Globus pallidus (tissue), 1 donor: ENCODE data around the gene ZNF583.
A peak's percentile ranks its signal among the peaks of the same experiment; 100 is the strongest.

Source experiments
- DNase-seq: peaks from one replicate; pipeline ENCODE4 v3.0.0-alpha.2; 2015; ENCODE audit warnings: low spot score

ZNF583 gene

DNA sequence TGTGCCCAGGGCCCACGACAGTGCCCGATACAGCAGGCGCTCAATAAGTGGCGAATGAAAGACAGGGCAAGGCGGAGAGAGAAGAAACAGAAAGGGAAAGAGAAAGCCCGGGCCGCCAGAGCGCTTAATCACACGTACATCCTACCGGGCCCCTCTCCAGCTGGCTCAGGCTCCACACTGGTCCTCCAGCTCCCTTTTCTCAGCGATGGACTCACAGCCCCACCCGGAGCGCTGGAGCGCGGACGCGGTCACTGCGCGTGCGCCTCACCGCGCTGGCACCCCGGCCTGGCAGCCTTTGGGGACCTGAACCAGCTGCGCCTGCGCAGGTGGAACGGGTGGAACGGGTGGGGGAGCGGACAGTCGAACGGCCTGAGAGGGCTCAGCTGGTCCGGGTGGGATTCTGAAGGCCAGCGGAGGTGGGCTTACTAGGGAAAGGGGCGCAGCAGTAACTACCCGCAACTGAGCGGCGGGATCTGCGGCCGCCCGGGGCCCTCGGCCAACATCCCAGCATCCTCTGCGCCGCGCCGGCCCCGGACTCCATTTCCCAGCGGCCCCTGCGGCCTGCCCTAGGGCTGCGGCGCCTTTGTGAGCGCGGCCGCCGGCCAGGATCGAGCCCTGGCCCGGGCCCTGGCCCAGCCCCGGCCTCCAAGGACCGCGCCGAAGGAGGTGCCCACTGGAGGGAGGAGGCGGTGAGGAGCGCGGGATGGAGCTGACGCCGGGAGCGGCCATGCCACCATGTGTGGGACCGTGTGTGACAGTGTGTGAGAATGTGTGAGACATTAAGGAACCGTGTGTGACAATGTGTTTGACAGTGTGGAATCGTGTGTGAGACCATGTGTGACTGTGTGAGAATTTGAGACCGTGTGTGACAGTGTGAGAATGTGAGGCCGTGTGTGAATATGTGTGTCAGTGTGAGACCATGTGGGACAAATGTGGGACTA, at the start of gene ZNF583:
ZNF583 (plus strand) TSS at position 569 of the 941 bp plus-strand sequence. CDS start 2,783 bp downstream, outside the sequence.
- peak; percentile 94 for DNase-seq

DNA sequence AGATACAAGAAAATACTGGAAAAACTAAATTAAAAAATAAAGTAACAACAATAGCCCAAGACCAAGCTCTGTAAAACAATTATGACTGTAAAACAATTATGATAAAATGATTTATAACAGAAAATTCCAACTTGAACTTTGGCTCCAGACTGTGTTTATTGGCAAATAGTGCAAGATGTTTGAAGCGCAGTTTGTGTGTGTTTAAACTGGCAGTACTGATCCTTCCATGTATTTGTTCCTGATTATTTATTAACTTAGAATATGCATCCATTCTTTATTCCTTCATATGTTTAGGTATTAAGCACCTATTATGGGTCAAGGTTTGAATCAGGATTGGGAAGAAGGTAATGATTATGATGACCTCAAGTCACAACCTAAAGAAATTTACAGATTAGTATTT, 48.6 kb upstream of the ZNF583 start:
- DNase-seq = no peak

GRCh38 chr19:56356944-56357343, 47.2 kb upstream of the ZNF583 start:
- no peak for DNase-seq

GRCh38 chr19:56360841-56361240, 43.3 kb upstream of the ZNF583 start:
- no peak for DNase-seq

DNA sequence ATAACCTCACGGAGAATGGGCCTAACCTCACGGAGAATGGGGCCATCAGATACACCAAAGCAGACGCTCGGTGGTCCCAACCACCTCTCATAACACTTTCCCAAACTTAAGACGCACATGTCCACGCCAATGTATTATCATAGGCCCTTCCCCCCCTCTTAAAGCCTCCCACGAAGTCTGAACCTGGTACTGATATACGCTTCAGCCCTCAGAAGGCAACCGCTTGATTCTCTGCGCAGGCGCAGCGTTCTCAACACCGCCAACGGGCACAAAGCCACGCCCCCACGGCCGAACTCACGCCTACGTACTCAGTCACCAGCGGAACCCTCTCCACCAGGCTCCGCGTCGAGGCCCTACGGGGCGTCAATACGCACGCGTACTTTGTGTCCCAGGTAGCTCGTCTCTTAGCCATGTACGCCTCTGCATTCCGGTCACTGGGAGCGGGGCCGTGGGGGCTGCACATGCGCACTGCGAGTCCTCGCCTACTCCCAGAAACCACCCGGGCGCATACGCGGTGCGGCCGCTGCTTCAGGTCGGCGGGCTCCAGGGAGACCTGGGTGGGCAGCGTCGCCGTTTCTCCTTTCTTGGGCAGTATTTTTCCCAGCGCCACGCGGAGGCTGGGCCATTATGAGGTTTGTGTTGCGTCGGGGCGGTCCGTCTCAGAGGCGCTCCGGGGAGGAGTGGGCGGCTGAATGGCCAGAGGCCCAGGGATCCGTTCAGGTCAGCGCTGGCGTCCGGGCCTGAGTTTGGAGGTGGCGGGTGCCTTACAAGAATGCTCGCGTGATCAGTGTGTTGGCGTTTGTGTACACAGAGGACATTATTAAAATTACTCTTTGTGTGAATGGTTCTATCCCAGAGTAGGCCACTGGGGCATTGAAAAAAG, 36.1 kb upstream of the ZNF583 start:
- DNase-seq = peak; percentile 73

DNA sequence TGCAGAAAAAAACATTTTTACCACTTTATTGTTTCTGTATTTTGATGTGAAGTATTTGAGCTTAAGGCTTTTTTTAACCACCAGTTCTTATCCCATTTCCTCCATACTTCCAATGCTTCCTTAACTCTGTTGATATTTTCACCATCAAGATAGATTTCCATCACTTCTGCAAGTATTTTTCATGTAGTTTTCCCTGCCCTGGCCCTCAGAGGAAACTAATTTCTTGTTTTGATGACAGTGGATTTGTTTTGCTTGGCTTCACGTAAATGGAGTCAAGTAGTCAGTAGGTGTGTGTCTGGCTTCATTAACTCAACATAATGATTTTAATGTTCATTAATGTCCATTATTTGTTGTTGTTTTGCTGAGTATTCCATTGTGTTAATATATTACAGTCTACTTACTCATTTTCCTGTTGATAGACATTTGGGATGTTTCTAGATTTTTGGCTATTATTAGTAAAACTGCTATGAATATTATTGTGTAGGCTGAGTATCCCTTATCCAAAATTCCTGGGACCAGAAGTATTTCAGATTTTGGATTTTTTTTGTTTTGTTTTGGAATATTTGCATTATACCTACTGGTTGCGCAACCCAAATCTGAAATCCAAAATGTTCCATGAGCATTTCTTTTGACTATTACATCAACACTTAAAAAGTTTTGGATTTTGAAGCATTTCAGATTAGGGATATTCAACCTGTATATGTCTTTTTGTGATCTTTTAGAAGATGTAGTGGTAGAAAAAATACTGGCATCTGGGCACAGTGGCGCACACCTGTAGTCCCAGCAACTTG, 34.1 kb upstream of the ZNF583 start:
- DNase-seq = no peak

GRCh38 chr19:56372281-56372680, 31.9 kb upstream of the ZNF583 start:
- DNase-seq = no peak

- no peak for DNase-seq
Observed at GRCh38 chr19:56377105-56377924, 26.8 kb upstream of the ZNF583 start.

- no peak for DNase-seq
Observed at GRCh38 chr19:56383826-56384605, 20.1 kb upstream of the ZNF583 start.

DNA sequence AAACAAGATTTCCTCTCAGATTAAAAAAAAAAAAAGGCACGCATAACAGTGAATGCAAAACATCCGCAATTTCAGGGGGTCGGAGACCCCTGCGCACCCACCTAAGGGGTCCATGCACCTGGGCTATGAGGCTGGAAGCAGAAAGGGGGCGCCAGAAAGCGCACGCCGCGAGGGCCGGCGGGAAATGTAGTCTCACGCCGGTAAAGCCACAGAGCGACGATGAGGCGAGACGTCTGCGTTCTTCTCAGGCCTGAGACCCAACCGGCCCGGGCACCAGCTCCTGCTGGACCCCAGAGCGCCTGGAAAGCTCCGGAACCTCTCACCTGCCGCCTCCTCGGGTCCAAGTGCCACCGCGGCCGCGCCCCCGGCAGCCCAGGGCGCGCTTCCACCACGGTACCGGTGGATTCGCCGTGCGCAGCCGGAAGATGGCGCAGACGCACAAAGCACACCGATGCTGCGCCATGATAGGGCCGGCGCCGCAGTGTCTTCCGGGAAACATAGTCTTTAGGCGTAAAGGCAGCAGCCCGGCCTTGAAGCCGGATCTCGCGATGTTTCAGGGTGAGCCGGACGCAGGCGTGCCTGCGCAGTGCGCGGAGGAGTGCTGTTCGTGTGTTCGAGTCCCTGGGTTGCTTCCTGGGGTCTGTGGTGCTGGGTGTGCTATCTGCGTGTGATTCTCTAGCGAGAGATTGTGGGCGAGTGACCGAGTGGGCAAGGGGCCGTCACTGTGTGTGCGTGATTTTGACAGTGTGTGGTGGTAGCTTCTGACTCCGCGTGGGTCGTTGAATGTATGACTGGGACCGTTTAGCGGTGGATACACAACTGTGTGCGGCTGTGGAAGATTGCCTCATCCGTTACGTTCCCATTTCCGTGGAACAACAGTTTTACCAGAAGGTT, 10.8 kb upstream of the ZNF583 start, which contains the start of gene ZNF582:
ZNF582 (minus strand) TSS at position 416 of the 894 bp plus-strand sequence. CDS start 1,782 bp downstream, outside the sequence.
- peak; percentile 94 for DNase-seq

DNA sequence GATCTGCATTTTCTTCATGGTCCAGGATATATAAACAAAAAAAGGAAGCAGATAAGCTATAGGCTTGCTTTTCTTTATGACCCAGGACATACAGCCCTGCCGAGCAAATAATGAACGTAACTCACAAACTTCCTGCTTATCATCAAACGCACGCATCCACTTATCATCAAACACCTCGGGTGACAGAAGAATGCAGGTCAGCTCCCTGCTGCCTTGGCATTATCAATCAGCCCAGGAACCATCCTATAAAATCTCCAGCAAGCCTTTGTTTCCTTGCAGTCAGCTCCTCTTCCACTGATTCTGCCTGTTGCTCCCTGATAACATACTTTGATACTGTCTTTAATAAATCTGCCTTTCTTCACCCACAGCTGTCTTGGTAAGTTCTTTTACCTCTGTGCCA, 5.3 kb upstream of the ZNF583 start:
- DNase-seq = no peak

DNA sequence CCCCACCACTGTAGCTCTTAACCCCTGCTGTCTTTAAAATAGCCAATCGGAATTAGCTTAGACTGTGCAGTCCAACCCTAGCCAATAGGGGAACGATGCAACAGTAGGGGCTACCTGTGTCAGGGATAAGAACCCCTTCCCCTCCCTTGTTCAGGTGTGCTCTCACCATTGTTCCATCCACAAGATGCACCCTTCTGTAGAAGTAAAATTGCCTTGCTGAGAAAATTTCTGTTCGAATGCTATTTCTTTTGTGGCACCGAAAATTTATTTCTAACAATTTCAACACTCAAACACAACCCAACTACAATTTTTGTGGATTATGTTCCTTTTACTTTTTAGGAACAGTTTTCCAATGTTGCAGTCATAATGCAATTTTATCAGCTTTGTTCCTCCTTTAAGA, 3.6 kb upstream of the ZNF583 start:
- no peak for DNase-seq

- DNase-seq = no peak
Observed at GRCh38 chr19:56403261-56403660, 871 bp upstream of the ZNF583 start.

DNA sequence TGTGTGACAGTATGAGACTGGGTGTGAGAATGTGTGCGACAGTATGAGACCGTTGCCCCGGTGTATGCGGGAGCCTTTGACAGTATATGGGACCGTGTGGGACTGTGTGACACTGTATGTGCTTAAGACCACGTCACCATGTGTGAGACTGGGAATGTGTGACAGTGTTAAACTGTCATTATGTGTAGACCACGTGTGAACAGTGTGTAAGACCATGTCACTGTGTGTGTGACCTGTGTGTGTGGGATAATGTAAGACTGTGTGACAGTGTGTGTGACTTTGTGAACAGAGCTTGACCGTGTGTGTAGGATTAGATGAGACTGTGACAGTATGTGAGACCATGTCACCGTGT, 549 bp downstream of the ZNF583 start:
- DNase-seq = no peak

- no peak for DNase-seq
Observed at GRCh38 chr19:56405062-56405461, 930 bp downstream of the ZNF583 start.

DNA sequence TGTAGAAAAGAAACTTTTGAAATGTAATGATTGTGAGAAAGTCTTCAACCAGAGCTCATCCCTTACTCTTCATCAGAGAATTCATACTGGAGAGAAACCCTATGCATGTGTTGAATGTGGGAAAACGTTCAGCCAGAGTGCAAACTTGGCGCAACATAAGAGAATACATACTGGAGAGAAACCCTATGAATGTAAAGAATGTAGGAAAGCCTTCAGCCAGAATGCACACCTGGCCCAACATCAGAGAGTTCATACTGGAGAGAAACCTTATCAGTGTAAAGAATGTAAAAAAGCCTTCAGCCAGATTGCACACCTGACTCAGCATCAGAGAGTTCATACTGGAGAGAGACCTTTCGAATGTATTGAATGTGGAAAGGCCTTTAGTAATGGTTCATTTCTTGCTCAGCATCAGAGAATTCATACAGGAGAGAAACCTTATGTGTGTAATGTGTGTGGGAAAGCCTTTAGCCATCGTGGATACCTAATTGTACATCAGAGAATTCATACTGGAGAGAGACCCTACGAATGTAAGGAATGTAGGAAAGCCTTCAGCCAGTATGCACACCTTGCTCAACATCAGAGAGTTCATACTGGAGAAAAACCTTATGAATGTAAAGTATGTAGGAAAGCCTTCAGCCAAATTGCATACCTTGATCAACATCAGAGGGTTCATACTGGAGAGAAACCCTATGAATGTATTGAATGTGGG, 19.3 kb downstream of the ZNF583 start:
- no peak for DNase-seq

DNA sequence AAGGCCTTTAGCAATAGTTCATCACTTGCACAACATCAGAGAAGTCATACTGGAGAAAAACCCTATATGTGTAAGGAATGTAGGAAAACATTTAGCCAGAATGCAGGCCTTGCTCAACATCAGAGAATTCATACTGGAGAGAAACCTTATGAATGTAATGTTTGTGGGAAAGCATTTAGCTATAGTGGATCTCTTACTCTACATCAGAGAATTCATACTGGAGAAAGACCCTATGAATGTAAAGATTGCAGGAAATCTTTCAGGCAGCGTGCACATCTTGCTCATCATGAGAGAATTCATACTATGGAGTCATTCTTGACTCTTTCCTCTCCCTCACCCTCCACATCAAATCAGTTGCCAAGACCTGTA, 19.8 kb downstream of the ZNF583 start:
- no peak for DNase-seq

- no peak for DNase-seq
Observed at GRCh38 chr19:56441206-56441792, 37.2 kb downstream of the ZNF583 start.
